Measurements from ENCODE around the gene ACP2.

Gene ACP2

GRCh38 chr11:47268448-47269001, 19.9 kb upstream of the ACP2 start:
- no peak for DNase-seq

GRCh38 chr11:47267876-47268275, 19.3 kb upstream of the ACP2 start:
- DNase-seq: no peak

DNA sequence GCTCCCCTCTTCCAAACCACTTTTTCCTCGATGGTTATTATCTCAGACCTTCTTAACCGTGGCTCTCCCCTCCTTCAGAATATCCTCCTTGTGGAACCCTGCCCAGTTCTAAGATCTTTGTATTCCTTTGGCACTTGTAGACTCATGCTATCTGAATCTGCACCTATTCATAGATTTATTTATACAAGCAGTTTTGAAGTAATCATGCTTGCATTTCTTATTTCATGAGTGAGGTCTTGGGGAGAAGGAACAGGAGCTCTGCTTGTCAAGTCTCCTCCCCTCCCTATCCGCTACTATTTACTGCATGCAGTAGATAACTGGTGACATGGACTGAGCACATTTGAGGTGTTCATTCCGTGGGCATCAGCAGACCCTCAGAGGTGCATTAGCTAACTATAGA, 15.9 kb upstream of the ACP2 start:
- DNase-seq: no peak

DNA sequence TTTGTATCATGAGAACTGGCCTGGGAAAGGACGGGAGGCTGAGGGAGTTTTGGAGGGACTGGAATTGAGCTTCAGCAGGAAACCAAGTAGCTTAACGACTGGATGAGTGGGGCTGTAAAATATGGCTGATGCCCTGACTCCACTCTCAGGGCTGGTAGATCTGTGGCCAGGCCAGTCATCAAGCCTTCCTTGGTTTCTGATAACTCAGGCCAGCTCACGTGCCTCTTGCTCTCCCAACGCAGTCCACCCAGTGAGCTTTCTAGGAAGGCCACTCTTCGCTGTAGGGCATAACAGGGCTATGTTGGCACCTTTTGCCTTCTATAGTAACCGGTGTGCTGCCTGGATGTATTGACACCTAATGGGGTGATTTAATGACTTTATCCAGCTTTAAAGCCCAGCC, 15.5 kb upstream of the ACP2 start:
- DNase-seq: no peak

GRCh38 chr11:47261291-47261800, 12.7 kb upstream of the ACP2 start:
- no peak for DNase-seq

GRCh38 chr11:47260366-47260765, 11.8 kb upstream of the ACP2 start:
- no peak for DNase-seq

GRCh38 chr11:47259232-47259977, 10.8 kb upstream of the ACP2 start:
- no peak for DNase-seq

GRCh38 chr11:47258317-47258902, 9.8 kb upstream of the ACP2 start:
- no peak for DNase-seq

GRCh38 chr11:47257517-47258316, 9.1 kb upstream of the ACP2 start, which contains the start of gene NR1H3:
Gene NR1H3, plus strand, starts transcription at chr11:47257996. Its CDS starts 1,221 bp downstream, at chr11:47259217.
- no peak for DNase-seq

- no peak for DNase-seq
These were observed 8.5 kb upstream of the ACP2 start for GRCh38 chr11:47257177-47257516.

GRCh38 chr11:47256374-47256773, 7.8 kb upstream of the ACP2 start:
- no peak for DNase-seq

DNA sequence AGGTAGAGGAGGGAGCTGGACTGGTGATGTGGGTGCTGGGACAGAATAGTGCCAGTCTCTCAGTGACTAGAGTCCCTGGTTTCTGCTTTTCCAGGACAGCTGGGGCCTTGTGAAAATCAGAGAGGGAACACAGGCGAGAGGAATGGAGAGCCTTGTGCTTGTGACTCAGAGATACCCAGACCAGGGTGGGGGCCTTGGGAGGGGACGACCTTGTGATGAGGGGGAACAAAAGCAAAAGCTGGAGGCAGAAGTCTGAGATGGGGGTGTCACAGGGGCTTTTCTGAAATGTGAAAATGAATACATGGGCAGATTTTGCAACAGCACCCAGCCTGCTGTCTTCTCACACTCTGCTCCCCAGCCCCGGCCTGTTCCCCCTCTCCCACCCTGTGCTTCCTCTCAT, 5.8 kb upstream of the ACP2 start:
- DNase-seq: no peak

- no peak for DNase-seq
These were observed 5.0 kb upstream of the ACP2 start for GRCh38 chr11:47253660-47254059.

DNA sequence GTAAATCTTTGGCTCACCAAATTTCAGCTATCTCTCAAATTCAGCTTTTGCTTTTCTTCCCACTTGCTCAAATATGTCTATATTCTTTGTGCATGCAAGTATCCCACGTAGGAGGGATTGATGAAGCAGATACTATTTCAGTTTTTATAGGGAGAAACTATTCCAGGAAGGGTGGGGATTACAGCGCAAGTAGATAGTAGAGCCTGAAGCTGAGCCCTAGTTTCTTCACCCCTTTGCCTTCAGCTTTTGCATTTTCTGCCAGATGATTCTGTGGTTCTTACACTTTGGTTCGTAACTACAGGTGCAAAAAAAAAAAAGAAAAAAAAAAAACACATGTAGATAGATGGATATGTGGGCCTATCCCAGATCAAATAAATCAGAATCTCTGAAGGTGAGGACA, 3.1 kb upstream of the ACP2 start:
- DNase-seq: no peak

GRCh38 chr11:47249378-47249715, 733 bp upstream of the ACP2 start:
- DNase-seq: no peak

DNA sequence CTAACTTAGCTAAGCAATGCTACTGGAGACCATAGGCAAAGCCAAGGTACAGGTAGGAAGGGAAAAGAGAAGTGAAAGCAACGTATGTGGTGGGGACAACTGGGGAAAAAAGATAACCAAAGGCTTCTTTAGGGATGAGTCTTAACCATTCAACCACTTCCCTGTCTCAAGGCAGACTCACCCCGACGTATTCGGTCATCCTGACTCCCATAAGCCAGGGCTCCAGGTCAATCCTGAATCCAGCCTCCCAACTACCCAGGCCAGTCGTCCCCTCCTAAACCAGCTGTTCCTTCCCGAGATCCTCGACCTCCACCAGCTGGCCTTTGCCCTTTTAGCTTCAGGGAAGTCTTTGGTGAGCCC, 330 bp downstream of the ACP2 start:
- DNase-seq: no peak

- DNase-seq: no peak
These were observed 1.1 kb downstream of the ACP2 start for GRCh38 chr11:47247502-47247901.

- DNase-seq: no peak
These were observed 2.8 kb downstream of the ACP2 start for GRCh38 chr11:47245611-47246357.

DNA sequence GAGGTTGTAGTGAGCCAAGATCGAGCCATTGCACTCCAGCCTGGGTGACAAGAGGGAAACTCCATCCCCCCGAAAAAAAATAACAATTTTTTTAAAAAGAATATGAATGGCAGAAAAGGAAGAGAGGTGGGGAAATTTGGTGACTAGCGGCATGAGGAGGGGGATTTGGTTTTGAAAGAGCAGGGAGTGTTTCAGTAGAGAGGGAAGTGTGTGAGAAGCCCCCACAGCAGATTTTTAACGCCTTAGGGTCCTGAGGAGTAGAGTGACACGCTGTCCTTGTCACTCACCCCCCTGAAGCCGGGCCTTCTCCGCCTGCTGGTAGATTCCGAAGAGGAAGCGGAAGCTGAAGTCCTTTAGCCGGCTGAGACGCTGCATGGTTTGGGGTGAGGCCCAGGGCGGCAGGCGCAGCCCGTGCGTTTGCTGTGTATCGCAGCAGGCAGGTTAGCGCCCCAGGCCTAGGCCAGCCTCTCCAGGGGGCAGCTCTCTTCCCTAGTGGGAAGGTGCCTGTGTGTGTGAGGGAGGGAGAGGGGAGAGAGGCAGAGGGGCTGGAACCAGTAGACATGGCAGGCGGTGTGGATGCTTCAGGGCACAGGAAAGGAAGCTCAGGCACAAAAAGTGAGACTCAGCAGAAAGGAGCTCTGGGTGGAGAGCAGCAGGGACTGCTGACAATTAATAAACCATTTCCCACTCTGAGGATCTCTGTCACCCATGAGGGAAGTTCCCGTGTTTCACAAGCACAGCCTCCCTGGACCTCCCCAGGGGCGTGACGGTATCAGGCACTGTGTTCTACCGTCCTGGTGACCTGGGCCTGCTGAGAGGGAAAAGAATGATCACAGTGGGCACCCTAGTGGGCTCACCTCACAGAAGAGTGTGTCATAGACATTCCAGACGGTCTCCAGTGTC, 3.9 kb downstream of the ACP2 start:
- no peak for DNase-seq

GRCh38 chr11:47243454-47243853, 5.2 kb downstream of the ACP2 start:
- no peak for DNase-seq

DNA sequence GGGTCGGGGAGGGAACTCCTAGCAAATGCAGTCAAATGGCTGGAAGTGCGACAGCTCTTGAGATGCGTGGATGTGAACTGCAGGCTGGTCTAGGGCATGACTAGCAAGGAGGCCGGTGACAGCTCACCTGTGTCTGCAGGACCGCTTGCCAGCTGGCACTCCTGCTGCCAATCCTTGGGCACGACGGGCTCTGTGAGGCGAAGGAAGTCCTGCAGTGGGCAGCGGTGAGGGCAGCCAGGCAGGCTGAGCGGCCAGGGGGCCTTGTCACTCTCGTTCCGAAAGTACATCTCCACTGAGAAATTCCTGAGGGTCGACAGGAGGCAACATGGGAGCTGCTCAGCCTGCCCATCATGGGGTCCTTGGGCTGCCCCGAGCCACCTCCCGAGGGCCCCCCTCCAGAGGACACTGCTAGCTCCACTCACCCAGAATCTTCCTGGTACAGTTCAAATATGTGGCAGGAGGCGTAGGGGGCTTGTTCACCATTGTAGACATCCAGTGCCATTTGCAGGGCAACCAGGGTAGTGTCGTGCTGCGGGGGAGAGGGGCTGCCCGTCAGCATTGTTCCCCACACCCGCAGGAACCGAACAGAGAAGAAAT, 5.9 kb downstream of the ACP2 start:
- DNase-seq: no peak

Data from activated gamma-delta T cell (primary cell).